ENCODE results near the gene TNFSF13. TPM values are rescaled to one million over a fixed set of nuclear protein-coding genes. Genes with fewer than 3 reads are reported as not detected.

TNFSF13 gene
- polyA plus RNA-seq, 2 of the 4 experiments (the other 2 are of a cell fraction): 0.61 to 1.0 TPM

- no peak for TF ChIP-seq TFCP2L1 (CRISPR knock-in tag; IDR thresholded peaks at IDR 0.05)
- TF ChIP-seq CHD2 (IDR thresholded peaks at IDR 0.05; ENCODE audit: low read length, partially characterized antibody): no peak
Observed at GRCh38 chr17:7587420-7588151, 29.0 kb downstream of the TNFSF13 start (continued).

GRCh38 chr17:7588553-7589203 is 30.1 kb downstream of the TNFSF13 start:
- whole genome bisulfite sequencing (ENCODE audit: missing lambda C conversion rate): 91% methylated on average over 30 of the region's 30 CpGs
- POLR2A ChIA-PET: interaction anchor here (2.2 to 3.0 kb wide), 3 partner anchors 9 to 98 kb away, joined by 7 to 16 read pairs (median 12); partner anchors contain the start of genes CD68 and TP53

GRCh38 chr17:7589204-7589868 is 30.8 kb downstream of the TNFSF13 start:
- 81% methylated on average over 51 of the region's 56 CpGs for WGBS (ENCODE audit: missing lambda C conversion rate)
- H3K4me1 ChIP-seq: peaks cover 36% of the 10 kb centered on the region
- peak overlapping the region in 1 of 2 experiments; percentile 78; a peak in 2 of 6 replicates for H3K27ac ChIP-seq
- no peaks in the 10 kb centered on the region for H3K9me3 ChIP-seq
- ATAC-seq (peak; percentile 22 to 65; a peak in 3 of 6 replicates), FAIRE-seq (no peak), DNase-seq (ENCODE audit: low read depth in 1 of 2, low spot score in 1 of 2) (peak in 1 of 2 experiments; percentile 72)
- no peak overlapping the region; the same call in 2 of the 3 replicates for H3K4me2 ChIP-seq
- TF ChIP-seq ZC3H11A (IDR thresholded peaks at IDR 0.05) (no peak), RAD21 (conservative IDR thresholded peaks at IDR 0.05 in 1 of 2, IDR thresholded peaks at IDR 0.05 in 1 of 2) (peak; percentile 44 to 45; a peak in 3 of 5 replicates), EP300 (IDR thresholded peaks at IDR 0.05) (no peak), CTCF (IDR thresholded peaks at IDR 0.05) (peak; percentile 46), MAZ (IDR thresholded peaks at IDR 0.05; ENCODE audit: borderline replicate concordance, low read depth, low read length) (no peak), CHD4 (IDR thresholded peaks at IDR 0.05; ENCODE audit: borderline replicate concordance) (no peak), NPAS2 (CRISPR knock-in tag; IDR thresholded peaks at IDR 0.05; ENCODE audit: borderline replicate concordance) (no peak), CEBPB (IDR thresholded peaks at IDR 0.05) (no peak), RFX5 (IDR thresholded peaks at IDR 0.05) (no peak), CHD2 (IDR thresholded peaks at IDR 0.05; ENCODE audit: low read length, partially characterized antibody) (no peak), BCL3 (IDR thresholded peaks at IDR 0.05) (0 out of 3 replicates have a peak, but pooled peaks have one; percentile 8), CBX2 (IDR thresholded peaks at IDR 0.05; ENCODE audit: borderline replicate concordance, low read depth) (no peak), HOXA7 (CRISPR knock-in tag; IDR thresholded peaks at IDR 0.05) (no peak), EHF (CRISPR knock-in tag; IDR thresholded peaks at IDR 0.05) (no peak), ZFP36 (IDR thresholded peaks at IDR 0.05; ENCODE audit: borderline replicate concordance, partially characterized antibody) (no peak)
- H3K4me3 ChIP-seq: no peak overlapping the region
- CTCF ChIA-PET: interaction anchor here (0.6 to 12.1 kb wide), 27 partner anchors 11 to 535 kb away, joined by 3 to 184 read pairs (median 5); partner anchors contain the start of genes ATP1B2, CD68, DNAH2 and FXR2
- POLR2A ChIA-PET: interaction anchor here (0.8 to 3.0 kb wide), 4 partner anchors 10 to 98 kb away, joined by 3 to 16 read pairs (median 10); partner anchors contain the start of genes CD68, SAT2 and TP53

More at GRCh38 chr17:7588553-7589203, 30.1 kb downstream of the TNFSF13 start:
- TF ChIP-seq EP300 (IDR thresholded peaks at IDR 0.05) (no peak), CHD4 (IDR thresholded peaks at IDR 0.05; ENCODE audit: borderline replicate concordance) (no peak), PHF8 (IDR thresholded peaks at IDR 0.05; ENCODE audit: borderline replicate concordance, low read depth) (no peak), RNF2 (IDR thresholded peaks at IDR 0.05; ENCODE audit: borderline replicate concordance, low read depth) (no peak), CHD2 (IDR thresholded peaks at IDR 0.05; ENCODE audit: low read length, partially characterized antibody) (no peak), MAZ (IDR thresholded peaks at IDR 0.05; ENCODE audit: borderline replicate concordance, low read depth, low read length) (no peak), KDM5A (IDR thresholded peaks at IDR 0.05) (no peak), RCOR1 (IDR thresholded peaks at IDR 0.05; ENCODE audit: low read depth, low read length) (no peak), HOXB13 (CRISPR knock-in tag; IDR thresholded peaks at IDR 0.05; ENCODE audit: low read depth) (no peak), HOXA7 (CRISPR knock-in tag; IDR thresholded peaks at IDR 0.05) (no peak), NFE2L2 (conservative IDR thresholded peaks at IDR 0.05; ENCODE audit: low read length) (no peak), KDM1A (IDR thresholded peaks at IDR 0.05; ENCODE audit: low read depth) (no peak), CEBPB (IDR thresholded peaks at IDR 0.05) (no peak), JUNB (IDR thresholded peaks at IDR 0.05) (no peak), HEYL (CRISPR knock-in tag; IDR thresholded peaks at IDR 0.05) (no peak), PBX3 (IDR thresholded peaks at IDR 0.05) (no peak)
- no peak overlapping the region for H3K4me3 ChIP-seq
- CTCF ChIA-PET: interaction anchor here (0.8 to 12.1 kb wide), 25 partner anchors 7 to 535 kb away, joined by 3 to 184 read pairs (median 5); partner anchors contain the start of genes ATP1B2, CD68, DNAH2 and FXR2
- ATAC-seq (no peak), DNase-seq (ENCODE audit: low read depth in 1 of 2, low spot score in 1 of 2) (no peak), FAIRE-seq (no peak)
- 0 out of 6 replicates have a peak overlapping the region, but pooled peaks of 1 of the 2 experiments have one; percentile 7 for H3K27ac ChIP-seq
- H3K4me2 ChIP-seq: no peak overlapping the region
- no peaks in the 10 kb centered on the region for H3K9me3 ChIP-seq
- peaks cover 36% of the 10 kb centered on the region for H3K4me1 ChIP-seq
